ENCODE results near the gene FMO2. TPM values are rescaled to one million over a fixed set of nuclear protein-coding genes. Genes with fewer than 3 reads are reported as not detected.

Gene FMO2
- total RNA-seq, 2 experiments from 2014 or later, result not detected

DNA sequence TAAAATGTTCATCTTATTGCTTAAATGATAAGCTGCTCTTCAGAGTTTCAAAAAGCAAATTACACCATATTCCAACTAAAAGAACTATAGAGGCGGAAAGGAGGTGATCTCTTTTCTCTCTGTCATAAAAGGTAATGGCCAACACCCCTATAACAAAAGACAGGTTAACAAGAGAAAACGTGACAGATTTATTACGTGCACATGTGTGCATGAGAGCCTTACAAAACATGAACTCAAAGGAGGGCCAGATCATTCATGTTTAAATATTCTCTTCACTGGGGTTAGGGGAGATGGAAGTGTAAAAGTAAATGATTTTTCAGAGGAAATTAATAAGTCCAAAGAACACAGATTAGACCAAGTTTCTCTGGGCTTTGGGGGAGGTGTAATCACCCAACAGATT lies 26.5 kb upstream of the FMO2 start:
- DNase-seq (no peak), ATAC-seq (no peak)
- H3K27ac Mint-ChIP-seq, result no peak overlapping the region
- H3K9me3 Mint-ChIP-seq (ENCODE audit: insufficient read depth), result no peaks in the 10 kb centered on the region
- no peak overlapping the region for H3K4me3 Mint-ChIP-seq
- ChIA-PET POLR2A (no interaction called here), CTCF (no interaction called here)
- no peaks in the 10 kb centered on the region for H3K36me3 Mint-ChIP-seq (ENCODE audit: low read depth)
- no peaks in the 10 kb centered on the region for H3K4me1 Mint-ChIP-seq (ENCODE audit: low read depth)
- peaks cover 2% of the 10 kb centered on the region for H3K27me3 Mint-ChIP-seq (ENCODE audit: low read depth)

DNA sequence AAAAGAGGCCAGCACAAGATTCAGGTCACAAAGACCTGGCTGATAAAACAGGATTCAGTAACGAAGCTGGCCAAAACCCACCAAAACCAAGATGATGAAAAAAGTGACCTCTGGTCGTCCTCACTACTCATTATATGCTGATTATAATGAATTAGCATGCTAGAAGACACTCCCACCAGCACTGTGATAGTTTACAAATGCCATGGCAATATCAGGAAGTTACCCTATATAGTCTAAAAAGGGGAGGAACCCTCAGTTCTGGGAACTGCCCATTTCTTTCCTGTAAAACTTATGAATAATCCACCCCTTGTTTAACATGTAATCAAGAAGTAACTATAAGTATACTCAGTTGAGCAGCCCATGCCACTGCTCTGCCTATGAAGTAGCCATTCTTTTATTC lies 26.0 kb upstream of the FMO2 start:
- H3K9me3 Mint-ChIP-seq (ENCODE audit: insufficient read depth), result no peaks in the 10 kb centered on the region
- H3K4me3 Mint-ChIP-seq, result no peak overlapping the region
- peaks cover 2% of the 10 kb centered on the region for H3K27me3 Mint-ChIP-seq (ENCODE audit: low read depth)
- POLR2A ChIA-PET, result no interaction called here
- ATAC-seq (no peak), DNase-seq (no peak)
- H3K36me3 Mint-ChIP-seq (ENCODE audit: low read depth), result no peaks in the 10 kb centered on the region
- CTCF ChIA-PET, result no interaction called here
- no peak overlapping the region for H3K27ac Mint-ChIP-seq
- no peaks in the 10 kb centered on the region for H3K4me1 Mint-ChIP-seq (ENCODE audit: low read depth)

DNA sequence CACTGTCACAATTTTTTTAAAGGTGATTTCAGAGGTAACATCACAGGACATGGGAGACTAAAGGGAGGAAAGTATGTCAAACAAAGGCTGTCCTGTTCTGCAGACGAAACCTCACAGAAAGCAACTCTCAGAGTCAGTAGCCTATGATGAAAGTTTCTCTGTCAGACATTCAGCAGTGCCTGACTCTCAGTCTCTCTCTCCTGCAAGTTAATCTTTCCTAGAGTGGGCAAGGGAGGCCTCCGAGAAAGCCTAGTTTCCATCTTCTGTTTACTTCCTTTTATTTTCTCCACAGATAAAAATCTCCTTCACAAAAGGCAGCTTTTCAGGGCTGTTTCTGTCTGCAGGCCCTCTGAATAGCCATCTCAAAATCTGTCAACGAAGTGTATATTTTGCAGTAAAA lies 24.9 kb upstream of the FMO2 start:
- ChIA-PET POLR2A (no interaction called here), CTCF (no interaction called here)
- H3K36me3 Mint-ChIP-seq (ENCODE audit: low read depth), result no peaks in the 10 kb centered on the region
- no peaks in the 10 kb centered on the region for H3K4me1 Mint-ChIP-seq (ENCODE audit: low read depth)
- H3K4me3 Mint-ChIP-seq, result no peak overlapping the region
- no peaks in the 10 kb centered on the region for H3K9me3 Mint-ChIP-seq (ENCODE audit: insufficient read depth)
- H3K27me3 Mint-ChIP-seq (ENCODE audit: low read depth), result peaks cover 4% of the 10 kb centered on the region
- no peak overlapping the region for H3K27ac Mint-ChIP-seq
- no peak for ATAC-seq
- no peak for DNase-seq

DNA sequence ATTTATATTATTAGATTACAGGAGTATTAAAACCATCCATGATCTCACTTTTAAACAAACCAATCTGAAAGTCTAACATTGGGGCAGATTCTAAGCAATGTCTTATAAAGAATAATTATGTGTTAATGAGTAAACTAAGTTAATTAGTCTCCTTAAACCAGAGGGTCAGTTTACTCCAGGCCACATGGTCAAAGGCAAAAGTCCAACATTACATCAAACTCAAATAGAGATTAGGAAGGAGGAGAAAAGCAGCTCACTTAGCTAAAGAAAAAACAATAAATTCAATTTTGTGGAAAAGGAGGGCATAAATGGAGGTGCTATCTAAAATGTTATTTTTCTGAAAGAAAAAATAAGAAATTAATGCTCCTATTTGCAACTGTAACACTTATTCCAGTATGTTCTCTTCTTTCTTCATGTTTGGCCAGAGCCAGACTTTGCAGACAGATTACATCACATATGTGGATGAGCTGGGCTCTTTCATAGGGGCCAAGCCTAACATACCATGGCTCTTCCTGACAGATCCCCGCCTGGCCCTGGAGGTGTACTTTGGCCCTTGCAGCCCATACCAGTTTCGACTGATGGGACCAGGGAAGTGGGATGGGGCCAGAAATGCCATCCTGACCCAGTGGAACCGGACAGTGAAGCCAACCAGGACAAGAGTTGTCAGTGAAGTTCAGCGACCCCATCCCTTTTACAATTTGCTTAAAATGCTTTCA lies 24.3 kb upstream of the FMO2 start:
- peaks cover 4% of the 10 kb centered on the region for H3K27me3 Mint-ChIP-seq (ENCODE audit: low read depth)
- no peak overlapping the region for H3K27ac Mint-ChIP-seq
- no peak overlapping the region for H3K4me3 Mint-ChIP-seq
- ChIA-PET POLR2A (no interaction called here), CTCF (no interaction called here)
- no peaks in the 10 kb centered on the region for H3K36me3 Mint-ChIP-seq (ENCODE audit: low read depth)
- DNase-seq (no peak), ATAC-seq (no peak)
- H3K4me1 Mint-ChIP-seq (ENCODE audit: low read depth), result no peaks in the 10 kb centered on the region
- H3K9me3 Mint-ChIP-seq (ENCODE audit: insufficient read depth), result no peaks in the 10 kb centered on the region

DNA sequence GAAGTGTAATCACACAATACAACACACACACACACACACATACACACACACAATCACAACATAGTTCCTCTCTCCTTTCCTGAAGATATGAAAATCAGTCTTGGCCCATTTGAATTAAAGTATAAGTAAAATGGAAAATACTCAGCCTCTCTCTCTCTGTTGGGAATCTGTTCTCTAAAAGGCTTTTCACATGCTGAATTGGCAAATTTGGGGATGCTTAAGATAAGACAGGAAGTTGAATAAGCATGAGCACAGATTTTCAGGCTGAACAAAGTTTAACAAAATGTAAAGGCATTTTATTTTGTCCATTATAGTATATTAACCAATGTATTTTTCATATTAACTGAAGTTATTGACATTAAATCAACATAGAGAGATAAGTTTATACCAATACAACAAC lies 23.7 kb upstream of the FMO2 start:
- no peaks in the 10 kb centered on the region for H3K9me3 Mint-ChIP-seq (ENCODE audit: insufficient read depth)
- ATAC-seq (no peak), DNase-seq (no peak)
- POLR2A ChIA-PET, result no interaction called here
- no peak overlapping the region for H3K4me3 Mint-ChIP-seq
- CTCF ChIA-PET, result no interaction called here
- peaks cover 4% of the 10 kb centered on the region for H3K27me3 Mint-ChIP-seq (ENCODE audit: low read depth)
- H3K27ac Mint-ChIP-seq, result no peak overlapping the region
- H3K4me1 Mint-ChIP-seq (ENCODE audit: low read depth), result no peaks in the 10 kb centered on the region
- H3K36me3 Mint-ChIP-seq (ENCODE audit: low read depth), result no peaks in the 10 kb centered on the region

DNA sequence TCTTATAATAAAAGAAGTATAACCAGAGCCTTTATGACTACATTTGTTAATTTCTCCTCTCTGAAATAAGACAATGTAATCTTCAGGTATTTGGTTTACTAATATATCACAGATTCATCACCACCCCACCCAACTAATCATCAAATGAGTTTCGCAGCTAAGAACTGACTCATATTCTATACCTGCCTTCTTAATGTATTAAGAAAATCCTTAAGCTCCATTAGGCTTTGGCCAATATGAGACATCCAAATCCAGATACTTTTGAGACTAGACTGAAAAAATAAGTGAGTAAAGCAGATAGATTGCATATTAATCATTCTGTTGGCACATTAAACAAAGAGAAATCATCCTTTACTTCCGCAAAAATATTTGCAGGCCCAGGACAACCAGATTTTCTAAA lies 18.7 kb upstream of the FMO2 start:
- no peak overlapping the region for H3K4me3 Mint-ChIP-seq
- POLR2A ChIA-PET, result no interaction called here

DNA sequence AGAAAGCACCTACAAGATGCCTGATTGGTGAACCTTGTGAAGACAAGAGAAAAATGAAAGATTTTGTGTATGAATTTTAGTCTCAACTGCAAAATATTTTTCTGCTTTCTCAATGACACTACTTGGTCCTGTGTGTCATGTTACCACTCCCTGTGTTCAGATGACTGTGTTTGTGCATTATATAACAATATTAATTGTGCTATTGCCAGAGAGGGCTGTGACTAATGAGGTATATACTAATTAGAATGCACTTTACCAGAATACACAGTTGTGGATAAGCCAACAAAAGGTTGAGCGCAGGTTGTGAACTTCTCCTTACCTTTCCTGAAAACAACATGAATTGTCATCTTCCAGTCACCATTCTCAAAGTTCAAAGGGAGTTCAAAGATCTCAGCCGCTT lies 17.3 kb upstream of the FMO2 start:
- POLR2A ChIA-PET, result no interaction called here
- ATAC-seq, result no peak

More for the DNA sequence above, 18.7 kb upstream of the FMO2 start:
- ATAC-seq (no peak), DNase-seq (no peak)
- H3K27ac Mint-ChIP-seq, result no peak overlapping the region
- H3K27me3 Mint-ChIP-seq (ENCODE audit: low read depth), result peaks cover 1% of the 10 kb centered on the region
- no peaks in the 10 kb centered on the region for H3K4me1 Mint-ChIP-seq (ENCODE audit: low read depth)
- no peaks in the 10 kb centered on the region for H3K36me3 Mint-ChIP-seq (ENCODE audit: low read depth)
- H3K9me3 Mint-ChIP-seq (ENCODE audit: insufficient read depth), result no peaks in the 10 kb centered on the region
- CTCF ChIA-PET, result no interaction called here

DNA sequence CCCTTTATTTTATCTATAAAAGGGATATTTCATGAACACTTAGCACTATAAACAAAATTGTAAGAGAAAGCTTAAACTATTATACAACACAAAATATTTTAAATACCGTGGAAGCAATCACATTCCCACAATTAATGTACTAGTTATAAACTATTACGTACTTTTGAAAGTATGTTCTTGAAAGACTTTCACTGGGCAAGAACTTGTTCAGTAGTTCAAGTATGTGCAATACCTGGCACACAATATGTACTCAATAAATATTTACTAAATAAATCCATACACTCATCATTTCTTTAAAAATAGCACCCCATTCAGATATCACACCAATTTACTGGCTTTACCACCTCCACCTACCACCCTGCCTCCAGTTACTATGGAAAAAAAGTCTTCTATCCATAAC lies 12.6 kb upstream of the FMO2 start:
- Mint-ChIP-seq H3K27ac (no peak overlapping the region), H3K36me3 (ENCODE audit: low read depth) (no peaks in the 10 kb centered on the region), H3K9me3 (ENCODE audit: insufficient read depth) (no peaks in the 10 kb centered on the region), H3K27me3 (ENCODE audit: low read depth) (peaks cover 5% of the 10 kb centered on the region), H3K4me3 (no peak overlapping the region), H3K4me1 (ENCODE audit: low read depth) (no peaks in the 10 kb centered on the region)
- ATAC-seq (no peak), DNase-seq (no peak)
- CTCF ChIA-PET, result no interaction called here
- POLR2A ChIA-PET, result no interaction called here

More for the DNA sequence above, 17.3 kb upstream of the FMO2 start:
- H3K4me1 Mint-ChIP-seq (ENCODE audit: low read depth), result no peaks in the 10 kb centered on the region
- H3K9me3 Mint-ChIP-seq (ENCODE audit: insufficient read depth), result no peaks in the 10 kb centered on the region
- H3K27ac Mint-ChIP-seq, result no peak overlapping the region
- H3K4me3 Mint-ChIP-seq, result no peak overlapping the region
- H3K27me3 Mint-ChIP-seq (ENCODE audit: low read depth), result peaks cover 1% of the 10 kb centered on the region
- no peak for DNase-seq
- CTCF ChIA-PET, result no interaction called here
- no peaks in the 10 kb centered on the region for H3K36me3 Mint-ChIP-seq (ENCODE audit: low read depth)

DNA sequence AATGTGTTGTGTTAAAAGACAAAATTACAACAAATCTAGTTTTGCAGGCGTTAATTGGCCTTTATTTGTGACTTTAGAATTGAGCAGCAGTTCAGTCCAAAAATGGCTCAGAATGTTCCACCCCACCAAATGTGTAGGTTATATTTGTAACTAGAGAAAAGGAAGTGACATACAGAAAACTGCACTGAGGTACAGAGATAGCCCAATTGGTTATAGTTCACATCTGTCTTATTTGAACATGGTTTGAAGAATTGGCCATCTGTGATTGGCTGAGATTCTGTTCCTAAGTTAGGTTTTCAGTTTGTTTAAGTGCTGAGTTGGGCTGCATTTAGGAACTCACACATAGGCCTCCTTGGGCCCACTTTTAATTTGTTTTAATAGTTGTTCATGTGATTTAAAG lies 12.0 kb upstream of the FMO2 start:
- no peak for DNase-seq
- H3K27ac Mint-ChIP-seq, result no peak overlapping the region
- no peak for ATAC-seq
- no peaks in the 10 kb centered on the region for H3K9me3 Mint-ChIP-seq (ENCODE audit: insufficient read depth)
- H3K27me3 Mint-ChIP-seq (ENCODE audit: low read depth), result peaks cover 5% of the 10 kb centered on the region
- no peaks in the 10 kb centered on the region for H3K4me1 Mint-ChIP-seq (ENCODE audit: low read depth)
- ChIA-PET POLR2A (no interaction called here), CTCF (interaction anchor here (1.6 kb wide), 1 partner anchor 21 kb away, joined by 3 read pairs; no protein-coding TSS in a partner anchor)
- no peaks in the 10 kb centered on the region for H3K36me3 Mint-ChIP-seq (ENCODE audit: low read depth)
- H3K4me3 Mint-ChIP-seq, result no peak overlapping the region

DNA sequence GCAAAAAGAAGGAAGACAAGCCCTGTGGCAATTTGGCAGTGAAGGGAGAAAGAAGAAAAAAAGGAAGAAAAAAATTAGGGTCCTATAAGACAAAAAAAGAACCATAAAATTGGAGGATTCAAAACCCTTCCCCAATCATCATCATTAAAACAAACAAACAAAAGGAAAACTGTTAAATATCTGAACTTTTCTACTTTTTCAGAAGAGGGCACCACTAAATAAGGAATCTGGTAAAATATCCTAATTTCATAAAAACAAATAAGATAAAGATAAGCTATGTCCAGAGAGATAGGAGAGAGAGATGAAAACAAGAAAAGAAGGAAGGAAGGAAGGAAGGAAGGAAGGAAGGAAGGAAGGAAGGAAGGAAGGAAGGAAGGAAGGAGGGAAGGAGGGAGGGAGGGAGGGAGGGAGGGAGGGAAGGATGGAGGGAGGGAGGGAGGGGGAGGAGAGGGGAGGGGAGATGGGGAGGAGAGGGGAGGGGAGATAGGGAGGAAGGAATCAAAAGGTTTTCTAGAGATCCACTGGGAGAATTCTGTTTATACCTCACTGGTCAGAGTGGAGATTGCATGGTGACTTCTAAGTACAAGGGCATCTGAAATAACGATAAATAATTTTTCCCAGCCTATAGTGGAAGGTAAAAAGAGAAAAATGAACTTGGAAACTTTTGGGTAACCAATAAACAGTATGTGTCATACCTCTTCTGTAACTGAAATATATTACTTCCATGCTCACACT lies 10.4 kb upstream of the FMO2 start:
- ATAC-seq, result no peak
- CTCF ChIA-PET, result interaction anchor here (1.6 kb wide), 1 partner anchor 20 kb away, joined by 3 read pairs; no protein-coding TSS in a partner anchor
- Mint-ChIP-seq H3K27ac (no peak overlapping the region), H3K4me3 (no peak overlapping the region), H3K9me3 (ENCODE audit: insufficient read depth) (no peaks in the 10 kb centered on the region), H3K27me3 (ENCODE audit: low read depth) (peaks cover 5% of the 10 kb centered on the region), H3K36me3 (ENCODE audit: low read depth) (no peaks in the 10 kb centered on the region), H3K4me1 (ENCODE audit: low read depth) (no peaks in the 10 kb centered on the region)
- no peak for DNase-seq
- POLR2A ChIA-PET, result no interaction called here

DNA sequence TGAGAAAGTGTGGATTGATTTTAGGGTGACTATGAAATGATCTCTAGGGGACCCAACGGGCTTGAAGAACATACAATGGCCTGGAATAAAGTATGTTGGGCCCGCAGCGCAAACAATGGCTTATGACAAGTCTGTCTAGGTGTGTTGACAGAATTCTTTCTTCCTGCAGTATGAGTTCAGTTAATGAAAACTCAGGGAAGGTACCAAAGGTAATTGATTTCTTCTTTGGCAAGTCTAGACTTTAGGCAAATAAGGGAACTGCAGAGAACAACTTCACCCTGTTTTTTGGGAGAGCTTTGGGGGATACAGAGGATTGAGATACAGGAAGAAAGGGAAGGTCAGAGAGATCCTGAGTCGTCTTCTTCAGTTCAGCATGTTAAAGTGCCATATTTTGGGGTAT lies 7.8 kb upstream of the FMO2 start:
- Mint-ChIP-seq H3K4me1 (ENCODE audit: low read depth) (no peaks in the 10 kb centered on the region), H3K4me3 (no peak overlapping the region), H3K27ac (no peak overlapping the region), H3K36me3 (ENCODE audit: low read depth) (no peaks in the 10 kb centered on the region), H3K27me3 (ENCODE audit: low read depth) (peaks cover 5% of the 10 kb centered on the region), H3K9me3 (ENCODE audit: insufficient read depth) (no peaks in the 10 kb centered on the region)
- DNase-seq (no peak), ATAC-seq (no peak)
- ChIA-PET POLR2A (no interaction called here), CTCF (interaction anchor here (0.8 kb wide), 1 partner anchor 136 kb away, joined by 3 read pairs; no protein-coding TSS in a partner anchor)

DNA sequence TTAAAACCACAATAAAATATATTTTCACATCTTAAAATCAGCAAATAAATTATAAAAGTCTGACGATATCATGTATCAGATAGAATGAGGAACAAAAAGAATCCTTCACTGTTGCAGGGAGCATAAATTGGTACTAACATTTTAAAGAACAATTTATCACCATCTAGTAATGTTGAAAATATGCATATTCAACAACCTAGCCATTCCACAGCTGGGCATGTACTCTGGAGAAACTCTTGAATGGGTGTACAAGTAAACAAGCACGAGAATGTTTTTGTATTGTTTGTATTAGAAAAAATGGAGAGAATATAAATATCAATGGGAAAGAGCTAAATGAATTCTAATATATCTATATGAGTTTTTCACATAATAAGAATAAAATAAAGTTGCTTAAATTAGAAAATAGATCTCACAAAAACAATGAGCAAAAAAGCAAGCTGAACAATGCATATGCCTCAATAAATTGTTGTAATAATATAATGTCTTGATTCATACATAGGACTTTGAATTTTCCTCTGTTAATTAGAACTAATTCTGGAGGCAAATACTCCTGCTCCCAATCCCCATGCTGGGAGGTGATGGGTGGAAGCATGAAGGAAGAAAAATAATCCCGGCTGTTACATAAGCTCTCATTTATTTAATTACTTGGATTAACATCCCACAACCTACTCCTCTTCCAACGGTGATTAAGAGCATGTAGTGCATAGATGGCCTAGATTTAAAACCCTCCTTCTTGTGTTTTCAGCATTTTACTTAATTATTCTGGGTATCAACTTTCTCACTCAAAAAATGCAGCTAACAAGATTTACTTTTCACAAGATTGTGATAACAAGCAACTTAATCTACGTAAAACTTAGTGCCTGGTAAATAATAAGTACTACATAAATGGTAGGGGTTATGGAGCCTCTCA lies 5.5 kb upstream of the FMO2 start:
- Mint-ChIP-seq H3K9me3 (ENCODE audit: insufficient read depth) (no peaks in the 10 kb centered on the region), H3K36me3 (ENCODE audit: low read depth) (no peaks in the 10 kb centered on the region), H3K27me3 (ENCODE audit: low read depth) (peaks cover 5% of the 10 kb centered on the region), H3K4me1 (ENCODE audit: low read depth) (no peaks in the 10 kb centered on the region), H3K4me3 (no peak overlapping the region), H3K27ac (no peak overlapping the region)
- ChIA-PET CTCF (no interaction called here), POLR2A (no interaction called here)
- DNase-seq (no peak), ATAC-seq (no peak)
